IPS DF 6.9 (cell line): ENCODE measurements around the gene MUC12.

Experiments
- DNase-seq: peaks from one replicate; pipeline ENCODE4 v3.0.0-alpha.2; 2013; ENCODE audit warnings: low read depth, low spot score
- H3K27ac ChIP-seq: one replicate; pipeline ENCODE4 v1.5.1; 2013; ENCODE audit warnings: low read length, control low read depth
- H3K27me3 ChIP-seq: 2 replicates; pipeline ENCODE4 v1.6.1; 2013; ENCODE audit warnings: mild to moderate bottlenecking, low read length; ENCODE audit not compliant: control insufficient read depth, insufficient read depth
- H3K36me3 ChIP-seq: 2 replicates; pipeline ENCODE4 v1.6.1; 2013; ENCODE audit warnings: low read length; ENCODE audit not compliant: control insufficient read depth, insufficient read depth
- H3K4me1 ChIP-seq: 2 replicates; pipeline ENCODE4 v1.6.1; 2013; ENCODE audit warnings: low read length; ENCODE audit not compliant: control insufficient read depth, insufficient read depth
- H3K4me3 ChIP-seq: 2 replicates; pipeline ENCODE4 v1.5.1; 2013; ENCODE audit warnings: mild to moderate bottlenecking, low read length
- H3K9me3 ChIP-seq: 2 replicates; pipeline ENCODE4 v1.6.1; 2013; ENCODE audit warnings: low read length, inconsistent platforms; ENCODE audit not compliant: control insufficient read depth, insufficient read depth
- WGBS: extraction: QIAGEN DNeasy Blood & Tissue Kit; methylation state at CpG from one replicate; pipeline ENCODE4 v1.1.7; 2013; ENCODE audit warnings: mixed read lengths, missing lambda C conversion rate; ENCODE audit not compliant: insufficient read length, insufficient coverage; 5-methylcytosine and 5-hydroxymethylcytosine counted together

Gene MUC12

DNA sequence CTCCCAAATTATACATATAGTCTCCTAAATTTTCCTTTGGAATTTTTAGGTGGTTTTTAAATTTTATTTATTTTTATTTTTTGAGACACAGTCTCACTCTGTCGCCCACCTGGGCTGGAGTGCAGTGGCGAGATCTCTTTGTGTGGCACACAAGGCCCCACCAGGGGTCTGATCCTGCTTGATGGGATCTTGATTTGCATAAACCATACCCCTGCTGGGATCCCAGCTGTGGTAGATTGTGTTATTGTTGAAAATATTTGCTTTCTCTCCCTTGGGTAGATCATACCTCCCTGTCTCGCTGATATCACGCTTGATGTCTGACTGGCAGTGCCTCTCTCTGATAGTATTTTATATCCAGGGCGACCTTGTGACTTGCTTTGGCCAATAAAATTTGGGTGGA, 25.7 kb upstream of the MUC12 start:
- WGBS = no CpG with 5 or more reads among the region's 5 CpGs
- H3K27ac ChIP-seq = no peak overlapping the region
- no peaks in the 10 kb centered on the region for H3K4me1 ChIP-seq
- H3K4me3 ChIP-seq = no peak overlapping the region
- H3K27me3 ChIP-seq = no peaks in the 10 kb centered on the region
- no peaks in the 10 kb centered on the region for H3K36me3 ChIP-seq
- H3K9me3 ChIP-seq = no peaks in the 10 kb centered on the region
- DNase-seq = no peak

DNA sequence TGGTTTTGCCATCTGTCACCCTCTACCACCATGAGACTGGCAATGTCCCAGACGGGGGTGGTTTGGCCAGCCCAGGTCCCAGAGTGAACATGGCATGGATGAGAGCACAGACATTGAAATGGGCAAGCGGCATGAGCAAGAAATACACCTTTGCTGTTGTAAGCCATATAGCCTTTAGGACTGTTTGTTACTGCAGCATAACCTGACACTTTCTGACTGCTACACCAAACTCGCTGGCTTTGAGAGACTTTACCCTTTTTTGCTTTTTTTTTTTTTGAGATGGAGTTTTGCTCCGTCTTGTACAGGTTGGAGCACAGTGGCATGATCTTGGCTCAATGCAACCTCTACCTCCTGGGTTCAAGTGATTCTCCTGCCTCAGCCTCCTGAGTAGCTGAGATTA, 25.2 kb upstream of the MUC12 start:
- Histone ChIP-seq H3K27me3 (no peaks in the 10 kb centered on the region), H3K4me1 (peaks cover 2% of the 10 kb centered on the region; the same call in 1 of the 2 replicates), H3K27ac (no peak overlapping the region), H3K36me3 (no peaks in the 10 kb centered on the region), H3K4me3 (no peak overlapping the region), H3K9me3 (no peaks in the 10 kb centered on the region)
- DNase-seq = no peak
- no CpG with 5 or more reads among the region's 4 CpGs for WGBS

DNA sequence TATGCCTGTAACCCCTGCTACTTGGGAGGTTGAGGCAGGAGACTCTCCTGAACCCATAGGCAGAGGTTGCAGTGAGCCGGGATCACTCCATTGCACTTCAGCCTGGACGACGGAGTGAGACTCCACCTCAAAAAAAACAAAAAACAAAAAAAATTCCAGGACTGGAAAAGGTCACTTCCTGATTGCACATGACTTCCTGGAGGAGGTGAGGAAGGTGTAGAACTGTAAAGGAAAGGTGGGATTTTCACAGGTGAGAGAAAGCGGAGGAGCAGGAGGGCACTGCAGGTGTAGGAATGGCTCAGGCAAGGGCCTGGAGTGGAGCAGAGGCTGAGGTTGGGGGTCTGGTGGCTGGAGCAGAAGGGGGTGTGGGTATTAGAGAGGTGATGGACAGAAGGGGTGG, 23.3 kb upstream of the MUC12 start:
- no peaks in the 10 kb centered on the region; the same call in 1 of the 2 replicates for H3K36me3 ChIP-seq
- no peak overlapping the region for H3K4me3 ChIP-seq
- H3K27ac ChIP-seq = no peak overlapping the region
- no CpG with 5 or more reads among the region's 4 CpGs for WGBS
- peaks cover 8% of the 10 kb centered on the region for H3K4me1 ChIP-seq
- H3K27me3 ChIP-seq = no peaks in the 10 kb centered on the region
- H3K9me3 ChIP-seq = no peaks in the 10 kb centered on the region
- DNase-seq = no peak

DNA sequence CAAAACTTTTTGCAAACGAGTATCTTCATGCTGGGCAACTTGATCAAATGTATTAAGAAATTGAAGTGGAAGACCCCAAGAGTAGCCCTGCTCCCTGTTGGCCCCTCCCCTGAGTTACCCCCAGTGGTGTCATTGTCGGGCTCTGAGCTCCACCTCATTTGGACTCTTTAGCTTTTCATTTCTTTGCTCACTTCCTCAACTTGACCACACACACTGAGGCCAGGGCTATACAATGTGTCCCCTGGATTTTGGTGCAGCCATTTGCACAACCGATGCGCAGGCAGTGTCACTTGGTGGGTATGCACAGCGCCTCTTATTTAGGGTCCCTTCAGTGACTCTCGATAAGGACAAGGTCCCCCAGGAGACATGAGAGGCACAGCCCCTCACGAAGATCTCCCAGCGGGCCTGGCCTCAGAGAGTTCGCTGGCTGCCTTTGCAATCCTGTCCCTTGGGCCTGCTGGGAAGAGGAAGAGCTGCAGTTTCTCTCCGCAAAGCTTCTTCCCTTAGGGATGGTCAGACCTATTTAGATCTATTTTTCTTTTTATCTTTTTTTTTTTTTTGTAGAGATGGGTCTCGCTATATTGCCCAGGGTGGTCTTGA, 22.5 kb upstream of the MUC12 start:
- no peak for DNase-seq
- Histone ChIP-seq H3K9me3 (no peaks in the 10 kb centered on the region), H3K4me3 (no peak overlapping the region), H3K27me3 (no peaks in the 10 kb centered on the region), H3K27ac (no peak overlapping the region), H3K4me1 (peaks cover 12% of the 10 kb centered on the region), H3K36me3 (no peaks in the 10 kb centered on the region; the same call in 1 of the 2 replicates)
- no CpG with 5 or more reads among the region's 11 CpGs for WGBS

DNA sequence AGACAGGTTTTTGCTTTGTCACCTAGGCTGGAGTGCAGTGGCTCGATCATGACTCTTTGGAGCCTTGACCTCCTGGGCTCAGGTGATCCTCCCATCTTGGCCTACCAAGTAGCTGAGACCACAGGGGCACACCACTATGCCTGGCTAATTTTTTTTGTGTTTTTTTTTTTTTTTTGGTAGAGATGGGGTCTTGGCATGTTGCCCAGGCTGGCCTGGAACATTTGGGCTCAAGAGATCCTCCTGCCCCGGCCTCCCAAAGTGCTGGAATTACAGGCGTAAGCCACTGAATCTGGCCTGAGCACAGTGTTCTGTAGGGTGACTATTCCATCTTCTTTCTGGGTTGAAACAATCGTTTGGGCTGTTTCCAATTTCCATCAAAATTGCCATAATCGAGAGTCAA, 21.6 kb upstream of the MUC12 start:
- DNase-seq = no peak
- Histone ChIP-seq H3K4me1 (peaks cover 12% of the 10 kb centered on the region), H3K4me3 (no peak overlapping the region), H3K27me3 (no peaks in the 10 kb centered on the region), H3K27ac (no peak overlapping the region), H3K36me3 (no peaks in the 10 kb centered on the region; the same call in 1 of the 2 replicates), H3K9me3 (no peaks in the 10 kb centered on the region)
- no CpG with 5 or more reads among the region's 5 CpGs for WGBS

DNA sequence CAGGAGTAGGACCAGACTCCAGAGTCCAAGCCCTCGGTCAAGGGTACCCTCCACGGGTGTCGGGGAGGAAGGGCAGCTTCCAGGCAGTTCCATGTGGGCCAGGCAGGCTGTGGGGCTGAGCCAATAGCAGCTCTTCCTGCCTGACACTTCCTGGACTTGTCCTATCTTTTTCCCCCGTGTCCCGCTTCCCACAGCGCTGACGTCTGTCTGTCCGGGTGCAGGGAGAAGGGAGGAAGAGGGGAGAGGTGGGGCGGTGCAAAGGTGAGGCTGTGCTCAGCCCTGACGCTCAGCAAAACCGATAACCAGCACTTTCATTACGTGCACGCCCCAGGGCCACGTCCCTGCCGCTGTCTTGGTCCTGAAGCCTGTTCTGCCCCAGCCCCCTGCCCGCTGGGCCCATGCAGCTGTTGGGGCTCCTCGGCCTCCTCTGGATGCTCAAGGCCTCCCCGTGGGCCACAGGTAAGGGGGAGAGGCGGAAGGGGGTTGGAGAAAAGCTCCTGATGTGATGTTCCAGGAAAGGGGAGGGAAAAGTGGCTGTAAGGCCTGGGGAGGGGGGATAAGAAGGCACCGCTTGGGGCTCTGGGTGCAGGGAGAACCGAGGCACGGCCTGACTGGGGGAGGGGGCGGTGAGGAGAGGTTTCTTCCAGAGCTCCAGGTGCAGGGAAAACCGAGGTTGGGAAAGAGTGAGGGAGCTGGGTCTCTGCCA, 20.0 kb upstream of the MUC12 start, which contains the start of gene MUC3A:
Gene MUC3A (plus strand): TSS at position 308 of the 706 bp plus-strand sequence. CDS start 91 bp downstream, at position 399.
- no peak within 1 kb of the TSS for H3K4me3 ChIP-seq
- H3K4me1 ChIP-seq = peaks cover 12% of the 10 kb centered on the region
- no CpG with 5 or more reads among the region's 24 CpGs for WGBS
- no peaks in the 10 kb centered on the region for H3K27me3 ChIP-seq
- H3K36me3 ChIP-seq = no peaks in the 10 kb centered on the region; the same call in 1 of the 2 replicates
- no peaks in the 10 kb centered on the region for H3K9me3 ChIP-seq
- no peak for DNase-seq
- no peak within 1 kb of the TSS for H3K27ac ChIP-seq

DNA sequence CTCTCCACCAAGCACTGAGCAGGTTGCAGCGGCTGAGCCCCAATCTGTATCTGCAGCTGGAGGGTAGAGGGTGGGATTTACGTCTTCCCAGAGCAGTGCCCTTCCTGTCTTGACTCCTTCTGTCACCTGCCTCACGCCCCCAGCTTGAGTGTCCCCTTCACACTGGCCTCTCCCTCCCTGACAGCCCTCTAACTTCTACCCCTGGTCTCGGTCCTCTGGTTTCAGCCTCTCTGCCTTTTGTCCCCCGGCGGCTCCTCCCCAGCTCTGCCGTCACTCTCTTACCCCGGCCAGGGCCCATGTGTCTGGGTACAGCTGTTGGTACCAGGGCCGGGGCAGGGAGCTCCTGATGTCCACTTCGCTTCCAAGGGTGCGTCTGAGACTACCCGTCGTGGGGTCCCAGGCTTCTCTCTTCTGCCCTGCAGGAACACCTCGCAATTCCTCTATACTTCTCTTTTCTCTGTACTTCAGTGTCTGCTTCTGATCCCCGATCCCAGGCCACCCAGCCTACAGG, 19.4 kb upstream of the MUC12 start:
- H3K27me3 ChIP-seq = no peaks in the 10 kb centered on the region
- H3K4me3 ChIP-seq = no peak overlapping the region
- no peak overlapping the region for H3K27ac ChIP-seq
- H3K36me3 ChIP-seq = no peaks in the 10 kb centered on the region; the same call in 1 of the 2 replicates
- H3K4me1 ChIP-seq = peaks cover 12% of the 10 kb centered on the region
- H3K9me3 ChIP-seq = no peaks in the 10 kb centered on the region
- DNase-seq = no peak
- no CpG with 5 or more reads among the region's 15 CpGs for WGBS

DNA sequence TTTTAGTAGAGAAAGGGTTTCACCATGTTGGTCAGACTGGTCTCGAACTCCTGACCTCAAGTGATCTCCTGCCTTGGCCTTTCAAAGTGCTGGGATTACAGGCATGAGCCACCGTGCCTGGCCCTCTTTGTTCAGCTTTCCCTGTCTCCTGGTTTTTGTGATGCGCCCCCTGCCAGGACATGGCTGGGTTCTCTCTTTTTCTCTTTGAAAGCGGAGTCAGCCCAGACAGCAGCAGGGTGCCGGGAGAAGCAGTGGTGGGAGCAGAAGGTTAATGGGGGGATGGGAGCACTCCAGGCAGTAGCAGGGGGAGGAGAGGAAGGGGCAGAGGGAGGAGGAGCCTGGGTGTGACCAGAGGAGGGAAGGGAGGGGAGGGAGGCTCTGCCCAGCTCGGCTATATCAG, 18.2 kb upstream of the MUC12 start:
- WGBS = no CpG with 5 or more reads among the region's 6 CpGs
- no peaks in the 10 kb centered on the region for H3K27me3 ChIP-seq
- DNase-seq = peak; percentile 96

DNA sequence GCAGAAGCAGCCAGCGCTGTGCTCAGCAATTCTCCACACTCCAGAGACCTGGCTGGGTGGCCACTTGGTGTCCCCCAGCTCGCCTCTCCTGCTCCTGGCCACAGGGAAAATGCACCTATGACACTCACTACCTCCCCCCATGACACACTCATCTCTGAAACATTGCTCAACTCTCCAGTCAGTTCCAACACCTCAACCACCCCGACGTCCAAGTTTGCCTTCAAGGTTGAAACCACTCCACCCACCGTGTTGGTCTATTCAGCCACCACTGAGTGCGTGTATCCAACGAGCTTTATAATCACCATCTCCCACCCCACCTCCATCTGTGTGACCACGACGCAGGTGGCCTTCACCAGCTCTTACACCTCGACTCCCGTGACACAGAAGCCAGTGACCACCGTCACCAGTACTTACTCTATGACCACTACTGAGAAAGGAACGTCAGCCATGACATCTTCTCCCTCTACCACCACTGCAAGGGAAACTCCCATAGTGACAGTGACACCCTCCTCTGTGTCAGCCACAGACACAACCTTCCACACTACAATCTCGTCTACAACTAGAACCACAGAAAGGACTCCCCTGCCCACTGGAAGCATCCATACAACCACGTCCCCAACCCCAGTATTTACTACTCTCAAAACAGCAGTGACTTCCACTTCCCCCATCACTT, 17.3 kb upstream of the MUC12 start:
- no peak for DNase-seq
- no CpG with 5 or more reads among the region's 15 CpGs for WGBS
- no peaks in the 10 kb centered on the region; the same call in 1 of the 2 replicates for H3K36me3 ChIP-seq
- H3K27ac ChIP-seq = no peak overlapping the region
- H3K27me3 ChIP-seq = no peaks in the 10 kb centered on the region
- H3K4me1 ChIP-seq = peaks cover 12% of the 10 kb centered on the region
- H3K4me3 ChIP-seq = no peak overlapping the region
- H3K9me3 ChIP-seq = no peaks in the 10 kb centered on the region

More for the DNA sequence above, 18.2 kb upstream of the MUC12 start:
- H3K4me3 ChIP-seq = no peak overlapping the region
- no peaks in the 10 kb centered on the region for H3K9me3 ChIP-seq
- no peak overlapping the region for H3K27ac ChIP-seq
- peaks cover 12% of the 10 kb centered on the region for H3K4me1 ChIP-seq
- H3K36me3 ChIP-seq = no peaks in the 10 kb centered on the region; the same call in 1 of the 2 replicates

DNA sequence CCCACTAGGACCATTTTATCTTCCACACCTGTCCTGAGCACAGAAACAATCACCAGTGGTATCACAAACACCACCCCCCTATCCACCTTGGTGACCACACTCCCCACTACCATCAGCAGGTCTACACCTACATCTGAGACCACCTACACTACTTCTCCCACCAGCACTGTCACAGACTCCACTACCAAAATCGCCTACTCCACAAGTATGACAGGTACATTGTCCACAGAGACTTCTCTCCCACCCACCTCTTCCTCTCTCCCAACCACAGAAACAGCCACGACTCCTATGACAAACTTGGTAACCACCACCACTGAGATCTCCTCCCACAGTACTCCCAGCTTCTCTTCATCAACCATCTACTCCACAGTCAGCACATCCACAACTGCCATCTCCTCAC, 16.7 kb upstream of the MUC12 start:
- Histone ChIP-seq H3K27me3 (no peaks in the 10 kb centered on the region), H3K27ac (no peak overlapping the region), H3K9me3 (no peaks in the 10 kb centered on the region), H3K4me3 (no peak overlapping the region), H3K36me3 (no peaks in the 10 kb centered on the region; the same call in 1 of the 2 replicates), H3K4me1 (peaks cover 12% of the 10 kb centered on the region)
- DNase-seq = no peak
- no CpG with 5 or more reads among the region's 2 CpGs for WGBS
